Upper lobe of right lung (tissue), 1 donor: ENCODE data around the gene FDPS. TPM values are rescaled to one million over a fixed set of nuclear protein-coding genes. Genes with fewer than 3 reads are reported as not detected.

Source experiments
- ATAC-seq: fragments of 200-7000 bp; cut with Tn5 transposase; one replicate; pipeline ENCODE4 v1.9.1; 2020; ENCODE audit warnings: mild to moderate bottlenecking, moderate library complexity
- DNase-seq: peaks from one replicate; pipeline ENCODE4 v3.0.0-alpha.2; 2020
- H3K27ac ChIP-seq: fragments of 200-600 bp; one replicate; pipeline ENCODE4 v1.8.0; 2022
- H3K27me3 ChIP-seq: fragments of 200-600 bp; one replicate; pipeline ENCODE4 v1.8.0; 2022; ENCODE audit warnings: mild to moderate bottlenecking
- H3K36me3 ChIP-seq: fragments of 200-600 bp; one replicate; pipeline ENCODE4 v1.8.0; 2022
- H3K4me1 ChIP-seq: fragments of 200-600 bp; one replicate; pipeline ENCODE4 v1.8.0; 2022
- H3K4me3 ChIP-seq: fragments of 200-600 bp; one replicate; pipeline ENCODE4 v1.8.0; 2022; ENCODE audit warnings: mild to moderate bottlenecking
- H3K9me3 ChIP-seq: fragments of 200-600 bp; one replicate; pipeline ENCODE4 v1.8.0; 2022
- CTCF ChIP-seq: fragments of 200-600 bp; IDR thresholded peaks from one replicate; pipeline ENCODE4 v1.8.0; 2022; ENCODE audit warnings: antibody characterized with exemption
- intact Hi-C: fragments of 100-400 bp; cut with DNase I; formaldehyde crosslinking; loops from one replicate; pipeline ENCODE4 v1.11.0; 2022
- total RNA-seq: library from RNA; stranded (reverse); fragmentation: NEBNext Ultra II Directional; extraction: Animal tissue kit (Norgen Biotek cat#: 25700); gene quantifications from one replicate; pipeline ENCODE4 v1.2.1, GENCODE V29; 2021
- donor health status: DM: no; HTN: yes; CAD: no; lungs with severe emphysema.

Gene FDPS
- total RNA-seq, 1 donor from 2014 or later = 225 TPM

DNA sequence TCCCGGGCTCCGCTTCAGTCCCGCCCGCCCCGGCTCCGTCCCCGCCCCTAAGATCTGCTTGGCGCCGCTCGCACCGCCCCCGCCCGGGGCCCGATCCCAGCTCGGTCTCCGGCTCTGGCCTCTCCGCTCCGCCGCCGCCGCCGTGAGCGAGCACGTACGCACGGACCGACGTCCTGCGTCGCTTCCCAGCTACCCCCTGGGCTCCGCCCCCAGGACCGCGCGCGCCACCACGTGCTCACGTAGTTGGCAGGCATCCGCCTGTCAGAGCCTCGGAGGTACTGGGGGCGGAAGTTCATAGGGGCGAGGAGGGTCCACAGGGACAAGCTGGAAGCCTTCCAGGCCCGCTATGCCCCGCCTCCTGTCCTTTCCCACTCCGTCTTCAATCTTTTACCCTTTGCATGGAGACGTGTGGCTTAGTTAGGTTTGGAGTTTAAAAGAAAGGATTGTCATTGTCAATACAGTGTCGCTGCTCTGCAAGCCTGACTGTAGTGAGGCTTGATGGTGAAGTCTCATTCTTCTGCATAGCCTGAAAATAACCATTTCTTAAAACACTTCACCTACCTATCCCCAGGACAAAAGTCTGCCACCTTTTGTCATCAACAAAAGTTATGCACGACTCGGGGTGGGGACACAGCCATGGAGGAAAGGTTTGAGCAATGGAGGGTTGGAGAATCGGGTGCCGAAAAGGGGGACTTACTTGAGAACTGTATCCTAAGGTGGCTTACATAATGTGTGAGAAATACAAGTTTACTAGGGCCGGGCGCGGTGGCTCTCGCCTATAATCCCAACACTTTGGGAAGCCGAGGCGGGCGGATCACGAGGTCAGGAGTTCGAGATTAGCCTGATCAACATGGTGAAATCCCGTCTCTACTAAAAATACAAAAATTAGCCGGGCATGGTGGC lies 35.1 kb upstream of the FDPS start, which contains the start of gene CLK2:
TSS of gene CLK2 (minus strand) at position 162 of the 903 bp plus-strand sequence. CDS start 2,527 bp downstream, outside the sequence.
- intact Hi-C loops = no loop called here
- Histone ChIP-seq H3K27me3 (no peaks in the 10 kb centered on the region), H3K9me3 (no peaks in the 10 kb centered on the region), H3K36me3 (peaks cover 29% of the 10 kb centered on the region), H3K4me1 (peaks cover 27% of the 10 kb centered on the region), H3K27ac (peak within 1 kb of the TSS; percentile 90), H3K4me3 (peak within 1 kb of the TSS; percentile 68)
- DNase-seq (peak; percentile 99), ATAC-seq (peak; percentile 93)
- TF ChIP-seq CTCF = no peak

DNA sequence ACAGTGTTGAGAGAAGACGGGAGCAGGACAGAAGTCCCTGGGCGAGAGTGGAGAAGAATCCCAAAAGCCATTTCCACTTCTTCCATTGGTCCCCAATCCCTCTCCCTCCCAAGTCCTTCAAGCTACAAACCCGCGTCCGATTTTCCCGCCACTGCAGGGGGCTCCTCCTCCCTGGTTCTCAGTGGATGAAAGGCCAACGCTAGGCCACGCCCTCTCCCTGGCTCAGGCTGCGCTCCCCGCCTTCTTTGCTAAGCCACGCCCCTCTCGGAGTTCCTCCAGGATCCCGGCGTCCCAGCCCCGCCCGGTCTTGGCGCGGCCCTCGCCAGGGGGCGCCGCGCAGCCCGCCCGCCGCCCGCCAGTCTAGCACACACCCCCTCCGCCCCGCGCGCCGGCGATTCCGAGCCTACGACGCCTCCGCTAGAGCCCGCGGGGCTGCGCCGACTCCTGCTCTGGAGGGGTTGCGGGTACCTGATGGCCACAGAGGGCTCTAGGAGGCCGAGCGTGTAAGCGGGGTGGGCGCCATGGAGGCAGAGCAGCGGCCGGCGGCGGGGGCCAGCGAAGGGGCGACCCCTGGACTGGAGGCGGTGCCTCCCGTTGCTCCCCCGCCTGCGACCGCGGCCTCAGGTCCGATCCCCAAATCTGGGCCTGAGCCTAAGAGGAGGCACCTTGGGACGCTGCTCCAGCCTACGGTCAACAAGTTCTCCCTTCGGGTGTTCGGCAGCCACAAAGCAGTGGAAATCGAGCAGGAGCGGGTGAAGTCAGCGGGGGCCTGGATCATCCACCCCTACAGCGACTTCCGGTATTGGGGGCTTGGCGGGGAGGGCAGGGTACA lies 31.4 kb upstream of the FDPS start, which contains the start of gene HCN3:
TSS of gene HCN3 (plus strand) at position 394 of the 832 bp plus-strand sequence. CDS start at position 522, 128 bp downstream.
- Histone ChIP-seq H3K36me3 (no peaks in the 10 kb centered on the region), H3K9me3 (no peaks in the 10 kb centered on the region), H3K27ac (peak within 1 kb of the TSS; percentile 51), H3K4me3 (peak within 1 kb of the TSS; percentile 79), H3K4me1 (peaks cover 18% of the 10 kb centered on the region), H3K27me3 (no peaks in the 10 kb centered on the region)
- ATAC-seq (peak; percentile 93), DNase-seq (peak; percentile 99)
- intact Hi-C loops = no loop called here
- TF ChIP-seq CTCF = peak; percentile 73

GRCh38 chr1:155277902-155278688 lies 30.6 kb upstream of the FDPS start:
- H3K9me3 ChIP-seq = no peaks in the 10 kb centered on the region
- peaks cover 16% of the 10 kb centered on the region for H3K4me1 ChIP-seq
- peak overlapping the region; percentile 79 for H3K4me3 ChIP-seq
- H3K27ac ChIP-seq = no peak overlapping the region
- no peaks in the 10 kb centered on the region for H3K36me3 ChIP-seq
- peak; percentile 29 for TF ChIP-seq CTCF
- intact Hi-C loops = no loop called here
- DNase-seq = peak; percentile 79
- no peaks in the 10 kb centered on the region for H3K27me3 ChIP-seq
- ATAC-seq = peak; percentile 2

DNA sequence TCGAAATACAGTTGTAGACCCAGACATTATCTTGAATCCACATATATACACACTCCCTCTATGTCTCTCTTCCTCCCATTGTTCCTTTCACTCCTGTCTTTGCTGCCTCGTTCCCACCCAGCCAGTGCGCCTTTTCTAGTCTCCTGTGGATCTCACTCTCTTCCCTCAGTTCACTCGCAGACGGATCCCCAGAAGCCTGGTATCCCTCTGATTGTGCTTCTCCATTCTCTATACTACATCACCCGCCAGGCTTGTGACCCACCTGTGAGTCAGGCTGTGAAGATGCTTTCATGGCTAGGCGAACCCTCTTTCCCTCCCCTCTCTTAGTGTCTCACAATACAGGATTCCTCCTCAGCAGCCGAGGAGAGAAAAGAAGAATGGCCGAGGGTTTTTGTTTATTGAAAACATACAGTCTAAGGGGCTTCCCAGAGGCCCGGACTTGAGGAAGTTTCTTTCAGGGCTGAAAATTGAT lies 29.9 kb upstream of the FDPS start:
- H3K27me3 ChIP-seq = no peaks in the 10 kb centered on the region
- no peak overlapping the region for H3K27ac ChIP-seq
- peaks cover 15% of the 10 kb centered on the region for H3K4me1 ChIP-seq
- intact Hi-C loops = no loop called here
- H3K36me3 ChIP-seq = no peaks in the 10 kb centered on the region
- TF ChIP-seq CTCF = no peak
- no peaks in the 10 kb centered on the region for H3K9me3 ChIP-seq
- no peak overlapping the region for H3K4me3 ChIP-seq
- ATAC-seq = no peak
- DNase-seq = no peak

GRCh38 chr1:155279268-155279667 lies 29.4 kb upstream of the FDPS start:
- Histone ChIP-seq H3K36me3 (no peaks in the 10 kb centered on the region), H3K4me3 (no peak overlapping the region), H3K27ac (no peak overlapping the region), H3K9me3 (no peaks in the 10 kb centered on the region), H3K27me3 (no peaks in the 10 kb centered on the region), H3K4me1 (peaks cover 13% of the 10 kb centered on the region)
- no peak for DNase-seq
- intact Hi-C loops = no loop called here
- ATAC-seq = no peak
- no peak for TF ChIP-seq CTCF
